H7 (cell line): Measurements from ENCODE around the gene SDHA. TPM values are rescaled to one million over a fixed set of nuclear protein-coding genes. Genes with fewer than 3 reads are reported as not detected.
"Not testable (repeated sequence)": the region's sequence is repeated elsewhere in the genome, so short reads cannot be mapped to it uniquely, and the experiment has no call there.

Source experiments
- DNase-seq: peaks from one replicate; pipeline ENCODE4 v3.0.0; 2012
- H3K27me3 ChIP-seq: 2 replicates; pipeline ENCODE4 v1.6.0; 2011; ENCODE audit warnings: mild to moderate bottlenecking, low read length; ENCODE audit not compliant: control insufficient read depth, insufficient read depth
- H3K36me3 ChIP-seq: replicated peaks from 2 replicates; pipeline ENCODE4 v1.5.1; 2011; ENCODE audit warnings: low read length; ENCODE audit not compliant: control insufficient read depth, insufficient read depth
- H3K4me3 ChIP-seq: 2 replicates; pipeline ENCODE4 v1.5.1; 2011; ENCODE audit warnings: low read depth, mild to moderate bottlenecking, control low read depth, low read length, moderate library complexity; ENCODE audit not compliant: insufficient read depth
- total RNA-seq: library from RNA; depleted of rRNA; stranded (reverse); fragments of >200 nt; shearing (Covaris generic); gene quantifications from 2 replicates; pipeline ENCODE4 v1.2.3, GENCODE V29; 2014

SDHA gene
- total RNA-seq, 1 experiment from 2014 or later = 93.4 TPM

GRCh38 chr5:296954-297353, 78.8 kb downstream of the SDHA start:
- H3K36me3 ChIP-seq, H3K27me3 ChIP-seq, H3K4me3 ChIP-seq, DNase-seq: not testable (repeated sequence)

GRCh38 chr5:297448-297847, 79.3 kb downstream of the SDHA start:
- DNase-seq = not testable (repeated sequence)

GRCh38 chr5:297991-298736, 80.0 kb downstream of the SDHA start:
- not testable (repeated sequence) for H3K27me3 ChIP-seq, H3K4me3 ChIP-seq, H3K36me3 ChIP-seq
- DNase-seq = peak; percentile 58

More at GRCh38 chr5:297448-297847, 79.3 kb downstream of the SDHA start:
- H3K36me3 ChIP-seq, H3K4me3 ChIP-seq, H3K27me3 ChIP-seq: not testable (repeated sequence)

- H3K36me3 ChIP-seq = no peaks in the 10 kb centered on the region
- no peak overlapping the region for H3K4me3 ChIP-seq
- DNase-seq = no peak
- no peaks in the 10 kb centered on the region for H3K27me3 ChIP-seq
These were observed 80.6 kb downstream of the SDHA start for GRCh38 chr5:298737-299125.

- DNase-seq, H3K27me3 ChIP-seq, H3K4me3 ChIP-seq, H3K36me3 ChIP-seq: not testable (repeated sequence)
These were observed 81.8 kb downstream of the SDHA start for GRCh38 chr5:299921-300320.

- H3K4me3 ChIP-seq, H3K36me3 ChIP-seq, DNase-seq, H3K27me3 ChIP-seq: not testable (repeated sequence)
These were observed 82.7 kb downstream of the SDHA start for GRCh38 chr5:300691-301435.

GRCh38 chr5:302416-302815, 84.3 kb downstream of the SDHA start:
- not testable (repeated sequence) for DNase-seq, H3K4me3 ChIP-seq, H3K27me3 ChIP-seq, H3K36me3 ChIP-seq

- H3K27me3 ChIP-seq = no peaks in the 10 kb centered on the region
- peak; percentile 43 for DNase-seq
- H3K36me3 ChIP-seq = no peaks in the 10 kb centered on the region; the same call in none of the 2 replicates
- H3K4me3 ChIP-seq = no peak overlapping the region
These were observed 84.8 kb downstream of the SDHA start for GRCh38 chr5:302966-303365.

GRCh38 chr5:303741-304140, 85.6 kb downstream of the SDHA start:
- not testable (repeated sequence) for H3K27me3 ChIP-seq, H3K36me3 ChIP-seq, H3K4me3 ChIP-seq, DNase-seq

- DNase-seq = peak; percentile 25
- no peaks in the 10 kb centered on the region for H3K27me3 ChIP-seq
- no peak overlapping the region for H3K4me3 ChIP-seq
- no peaks in the 10 kb centered on the region; the same call in none of the 2 replicates for H3K36me3 ChIP-seq
These were observed 86.9 kb downstream of the SDHA start for GRCh38 chr5:305050-305449.

GRCh38 chr5:305459-305858, 87.3 kb downstream of the SDHA start:
- H3K27me3 ChIP-seq = no peaks in the 10 kb centered on the region
- H3K4me3 ChIP-seq = no peak overlapping the region
- peak; percentile 23 for DNase-seq
- no peaks in the 10 kb centered on the region; the same call in none of the 2 replicates for H3K36me3 ChIP-seq

- Histone ChIP-seq H3K4me3 (no peak overlapping the region), H3K36me3 (peaks cover 1% of the 10 kb centered on the region), H3K27me3 (no peaks in the 10 kb centered on the region)
- peak; percentile 23 for DNase-seq
These were observed 88.1 kb downstream of the SDHA start for GRCh38 chr5:306011-306805.
